NB4 (cell line): Measurements from ENCODE around the gene SNTB2.

ENCODE experiments used
- POLR2A ChIP-seq: IDR thresholded peaks from 2 replicates; pipeline ENCODE4 v1.6.1; 2011; ENCODE audit warnings: mild to moderate bottlenecking; ENCODE audit not compliant: insufficient read length; ENCODE audit errors: extremely low read depth
- TF ChIP-seq, protein P1 (sequence below): IDR thresholded peaks from one replicate; pipeline ENCODE4 v1.5.1; 2012; ENCODE audit warnings: low read depth, low read length

DNA sequence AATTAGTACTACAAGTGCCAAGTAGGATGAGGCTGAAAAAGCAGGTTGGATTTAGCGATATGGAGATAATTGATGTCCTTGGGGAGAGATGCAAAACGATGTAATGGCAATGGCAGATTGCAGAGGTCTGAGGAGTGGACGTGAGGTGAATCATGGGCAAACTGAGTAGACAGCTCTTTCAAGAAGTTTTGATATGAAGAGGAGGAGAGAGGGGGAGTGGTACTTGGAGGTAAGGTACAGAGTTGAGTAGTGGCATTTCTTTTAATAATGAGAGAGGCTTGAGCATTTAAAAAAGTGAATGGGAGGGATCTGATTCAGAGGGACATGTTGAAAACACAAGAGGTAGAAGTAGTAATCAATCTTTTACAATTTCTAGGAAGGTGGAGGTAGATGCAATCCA lies 106.4 kb downstream of the SNTB2 start:
- TF ChIP-seq, protein P1, sequence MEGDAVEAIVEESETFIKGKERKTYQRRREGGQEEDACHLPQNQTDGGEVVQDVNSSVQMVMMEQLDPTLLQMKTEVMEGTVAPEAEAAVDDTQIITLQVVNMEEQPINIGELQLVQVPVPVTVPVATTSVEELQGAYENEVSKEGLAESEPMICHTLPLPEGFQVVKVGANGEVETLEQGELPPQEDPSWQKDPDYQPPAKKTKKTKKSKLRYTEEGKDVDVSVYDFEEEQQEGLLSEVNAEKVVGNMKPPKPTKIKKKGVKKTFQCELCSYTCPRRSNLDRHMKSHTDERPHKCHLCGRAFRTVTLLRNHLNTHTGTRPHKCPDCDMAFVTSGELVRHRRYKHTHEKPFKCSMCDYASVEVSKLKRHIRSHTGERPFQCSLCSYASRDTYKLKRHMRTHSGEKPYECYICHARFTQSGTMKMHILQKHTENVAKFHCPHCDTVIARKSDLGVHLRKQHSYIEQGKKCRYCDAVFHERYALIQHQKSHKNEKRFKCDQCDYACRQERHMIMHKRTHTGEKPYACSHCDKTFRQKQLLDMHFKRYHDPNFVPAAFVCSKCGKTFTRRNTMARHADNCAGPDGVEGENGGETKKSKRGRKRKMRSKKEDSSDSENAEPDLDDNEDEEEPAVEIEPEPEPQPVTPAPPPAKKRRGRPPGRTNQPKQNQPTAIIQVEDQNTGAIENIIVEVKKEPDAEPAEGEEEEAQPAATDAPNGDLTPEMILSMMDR: no peak
- no peak for TF ChIP-seq POLR2A
